K562 (cell line): ENCODE measurements around the gene TTC38. TPM values are rescaled to one million over a fixed set of nuclear protein-coding genes. Genes with fewer than 3 reads are reported as not detected.
A peak's percentile ranks its signal among the peaks of the same experiment; 100 is the strongest.

Experiments used
- ATAC-seq: fragments of 200-7000 bp; cut with Tn5 transposase; 3 replicates; pipeline ENCODE4 v1.9.1; 2020; ENCODE audit warnings: moderate library complexity
- BruUV-seq: library from RNA; stranded (reverse); fragments of 400-500 nt; replicated peaks from 2 replicates; lab custom pipeline; 2021; lab: Mats Ljungman, UMichigan
- CTCF ChIA-PET: fragments of 300-600 bp; formaldehyde crosslinking; extraction: SDS; loops from one replicate; lab custom pipeline; 2021; ENCODE audit warnings: low intra/inter-chr PET ratio; lab: Yijun Ruan, JAX
- POLR2A ChIA-PET: fragments of 300-600, 350-650 bp; sonication (Branson Sonifier 250); formaldehyde crosslinking; extraction: SDS; loops from one replicate; lab custom pipeline; 2021; ENCODE audit warnings: antibody characterized with exemption, inconsistent platforms; lab: Yijun Ruan, JAX
- DNase-seq, 4 experiments: peaks; one replicate each; pipeline versions ENCODE4 v3.0.0 to v3.0.0-alpha.2; 2011 to 2018; ENCODE audit warnings: low spot score in 3 of 4, mixed read lengths in 3 of 4; ENCODE audit errors: extremely low read depth in 1 of 4
- FAIRE-seq: peaks from 2 replicates; lab custom pipeline; 2011; peaks lifted over from hg19 to GRCh38; lab: Jason Lieb, UNC
- H2AFZ ChIP-seq: 2 replicates; pipeline ENCODE4 v1.6.0; 2011; ENCODE audit warnings: low read depth, low read length, control low read depth, inconsistent platforms
- H3K27ac ChIP-seq: fragments of 200-600 bp; 3 replicates; pipeline ENCODE4 v1.8.0; 2011; ENCODE audit warnings: low read depth, mild to moderate bottlenecking, control low read depth, inconsistent platforms, low read length, moderate library complexity, mixed read lengths; ENCODE audit errors: extremely low read depth
- H3K27me3 ChIP-seq, 2 experiments: fragments of 300-600 bp in 1 of 2; 2 replicates in 1 of 2; 3 replicates in 1 of 2; pipeline versions ENCODE4 v1.6.0 to v1.8.0; 2011; ENCODE audit warnings: inconsistent platforms in 2 of 2, low read length in 2 of 2, mild to moderate bottlenecking in 1 of 2, mixed read lengths in 1 of 2, moderate library complexity in 1 of 2; ENCODE audit not compliant: control insufficient read depth in 2 of 2, insufficient read depth in 2 of 2
- H3K36me3 ChIP-seq: fragments of 300-600 bp; 3 replicates; pipeline ENCODE4 v1.8.0; 2011; ENCODE audit warnings: mild to moderate bottlenecking, low read length, inconsistent platforms; ENCODE audit not compliant: control insufficient read depth, insufficient read depth
- H3K4me1 ChIP-seq, 2 experiments: fragments of 200-600 bp in 1 of 2; replicated peaks in 1 of 2; 2 replicates in 1 of 2; 3 replicates in 1 of 2; pipeline versions ENCODE4 v1.5.1 to v1.8.0; 2011; ENCODE audit warnings: inconsistent platforms in 2 of 2, low read length in 2 of 2, mild to moderate bottlenecking in 1 of 2, mixed read lengths in 1 of 2, moderate library complexity in 1 of 2; ENCODE audit not compliant: control insufficient read depth in 2 of 2, insufficient read depth in 2 of 2
- H3K4me2 ChIP-seq: 2 replicates; pipeline ENCODE4 v1.6.1; 2011; ENCODE audit warnings: low read length, control low read depth, inconsistent platforms, mixed read lengths; ENCODE audit not compliant: insufficient read depth
- H3K4me3 ChIP-seq: fragments of 200-600 bp; sonication (generic), shearing (Covaris generic); 2 replicates; pipeline ENCODE4 v1.5.1; 2016; ENCODE audit warnings: control low read depth, inconsistent platforms
- H3K79me2 ChIP-seq: fragments of 200-600 bp; 3 replicates; pipeline ENCODE4 v1.8.0; 2011; ENCODE audit warnings: low read length, inconsistent platforms; ENCODE audit not compliant: control insufficient read depth, insufficient read depth
- H3K9ac ChIP-seq, 2 experiments: 2 replicates each; pipeline versions ENCODE4 v1.6.0 to v1.6.1; 2011; ENCODE audit warnings: low read depth in 2 of 2, low read length in 2 of 2, control low read depth in 1 of 2, inconsistent platforms in 1 of 2, mild to moderate bottlenecking in 1 of 2, mixed read lengths in 1 of 2; ENCODE audit not compliant: insufficient read depth in 1 of 2
- H3K9me1 ChIP-seq: one replicate; pipeline ENCODE4 v1.6.0; 2011; ENCODE audit warnings: inconsistent platforms, mild to moderate bottlenecking, low read length, moderate library complexity; ENCODE audit not compliant: control insufficient read depth, insufficient read depth
- H3K9me3 ChIP-seq: replicated peaks from 2 replicates; pipeline ENCODE4 v1.5.1; 2011; ENCODE audit warnings: low read depth, low read length, inconsistent platforms; ENCODE audit not compliant: control insufficient read depth, insufficient read depth
- H4K20me1 ChIP-seq: replicated peaks from 2 replicates; pipeline ENCODE4 v1.6.1; 2011; ENCODE audit warnings: low read length, inconsistent platforms, mixed read lengths; ENCODE audit not compliant: control insufficient read depth, insufficient read depth
- CEBPB ChIP-seq: fragments of 450-650 bp; IDR thresholded peaks from 2 replicates; pipeline ENCODE4 v1.6.1; 2016; ENCODE audit warnings: missing genetic modification characterization, missing compliant biosample characterization
- CEBPZ ChIP-seq: fragments of 150-350 bp; IDR thresholded peaks from 2 replicates; pipeline ENCODE4 v1.6.1; 2014; ENCODE audit warnings: low read depth, mild to moderate bottlenecking, low read length, borderline replicate concordance
- CHD2 ChIP-seq: IDR thresholded peaks from 2 replicates; pipeline ENCODE4 v1.6.1; 2011; ENCODE audit warnings: low read depth, low read length
- FOXM1 ChIP-seq, 2 experiments: fragments of 450-650 bp in 1 of 2; sonication (generic) in 1 of 2; formaldehyde crosslinking in 1 of 2; IDR thresholded peaks; 2 replicates each; pipeline versions ENCODE4 v1.6.1 to v1.9.0; 2017 to 2022; ENCODE audit warnings: low read depth in 2 of 2, mild to moderate bottlenecking in 2 of 2, missing genetic modification reagents in 1 of 2, moderate library complexity in 1 of 2
- HNRNPH1 ChIP-seq: fragments of 200-400 bp; formaldehyde crosslinking; optimal IDR thresholded peaks from 2 replicates; pipeline ENCODE3; 2017; ENCODE audit warnings: low read depth, mild to moderate bottlenecking, low read length, moderate library complexity
- MCM3 ChIP-seq: fragments of 450-650 bp; IDR thresholded peaks from 2 replicates; pipeline ENCODE4 v1.6.1; 2016
- MYBL2 ChIP-seq, 2 experiments: fragments of 450-650 bp in 1 of 2; sonication (generic) in 1 of 2; formaldehyde crosslinking in 1 of 2; IDR thresholded peaks; 2 replicates each; pipeline versions ENCODE4 v1.6.1 to v1.8.1; 2017 to 2022; ENCODE audit warnings: borderline replicate concordance in 1 of 2, inconsistent platforms in 1 of 2, low read depth in 1 of 2, mild to moderate bottlenecking in 1 of 2, missing genetic modification reagents in 1 of 2, moderate library complexity in 1 of 2
- NFIC ChIP-seq: fragments of 450-650 bp; IDR thresholded peaks from 2 replicates; pipeline ENCODE4 v1.6.1; 2017; ENCODE audit warnings: mild to moderate bottlenecking, inconsistent platforms
- POLR3A ChIP-seq: IDR thresholded peaks from 2 replicates; pipeline ENCODE4 v1.6.1; 2011; ENCODE audit warnings: borderline replicate concordance, mild to moderate bottlenecking, moderate library complexity; ENCODE audit not compliant: insufficient read length, insufficient read depth; ENCODE audit errors: extremely low read depth
- POLR3G ChIP-seq: IDR thresholded peaks from 2 replicates; pipeline ENCODE4 v1.6.1; 2011; ENCODE audit not compliant: insufficient read length, insufficient replicate concordance; ENCODE audit errors: extremely low read depth
- RBFOX2 ChIP-seq: fragments of 200-400 bp; formaldehyde crosslinking; IDR thresholded peaks from 2 replicates; pipeline ENCODE4 v1.6.1; 2017; ENCODE audit warnings: low read depth, mild to moderate bottlenecking, low read length, moderate library complexity
- ZNF561 ChIP-seq: fragments of 450-650 bp; formaldehyde crosslinking; conservative IDR thresholded peaks from 2 replicates; pipeline ENCODE4 v1.4.0; 2020; ENCODE audit warnings: mild to moderate bottlenecking, moderate library complexity
- ZNF696 ChIP-seq: fragments of 250-450 bp; sonication (Bioruptor Pico); conservative IDR thresholded peaks from 2 replicates; pipeline ENCODE4 v1.4.0; 2020; ENCODE audit warnings: mild to moderate bottlenecking, moderate library complexity
- ZNF75A ChIP-seq: fragments of 450-650 bp; formaldehyde crosslinking; IDR thresholded peaks from 2 replicates; pipeline ENCODE4 v1.4.0; 2020; ENCODE audit warnings: mild to moderate bottlenecking
- WGBS: fragments of 100-300 bp; shearing (Covaris generic); methylation state at CpG from one replicate; pipeline ENCODE4 v1.1.6; 2016; ENCODE audit warnings: low coverage, mixed read lengths; ENCODE audit not compliant: insufficient coverage; ENCODE audit errors: missing lambda C conversion rate; 5-methylcytosine and 5-hydroxymethylcytosine counted together
- in situ Hi-C: fragments of 300-500 bp; cut with MboI; formaldehyde crosslinking; loops from 4 replicates; pipeline ENCODE4 v1.15.0; 2018; ENCODE audit warnings: inconsistent platforms, mixed read lengths
- intact Hi-C: fragments of 100-400 bp; cut with micrococcal nuclease; formaldehyde crosslinking; loops from 2 replicates; pipeline ENCODE4 v1.14.2; 2022
- polyA plus RNA-seq, 8 experiments: library from polyadenylated mRNA; depleted of rRNA in 4 of 8; stranded (reverse) in 5 of 8; unstranded in 3 of 8; fragments of >200 nt; fragmentation: Nextera tagmentation in 2 of 8; fragmentation: Illumina TruSeq in 1 of 8; extraction: Ambion mirVana in 2 of 8; extraction: Trizol in 1 of 8; gene quantifications; 2 replicates each; pipeline versions ENCODE4 v1.2.1 to v1.2.3, GENCODE V29; 2011 to 2014; ENCODE audit warnings: inconsistent platforms in 1 of 8, missing spikeins in 1 of 8
- total RNA-seq, 7 experiments: library from RNA; depleted of rRNA in 6 of 7; stranded (reverse); fragments of >200 nt in 6 of 7; fragmentation: Illumina TruSeq in 2 of 7; extraction: Trizol in 2 of 7; gene quantifications; 2 replicates each; pipeline versions ENCODE4 v1.2.1 to v1.2.3, GENCODE V29; 2011 to 2021; ENCODE audit warnings: low replicate concordance in 1 of 7
- TF ChIP-seq, protein P1 (sequence below): fragments of 450-650 bp; IDR thresholded peaks from 2 replicates; pipeline ENCODE4 v1.6.1; 2016; ENCODE audit warnings: missing biosample characterization, missing genetic modification characterization
- TF ChIP-seq, protein P2 (sequence below): sonication (generic); formaldehyde crosslinking; IDR thresholded peaks from 2 replicates; pipeline ENCODE4 v1.8.1; 2023; ENCODE audit warnings: mild to moderate bottlenecking, missing genetic modification reagents

The TTC38 gene
- total and polyA plus RNA-seq, 9 of the 15 experiments (the other 6 are each of a cell fraction or from before 2014, with no cell fraction given), result 0.84 to 28.4 (median 18.1) TPM

DNA sequence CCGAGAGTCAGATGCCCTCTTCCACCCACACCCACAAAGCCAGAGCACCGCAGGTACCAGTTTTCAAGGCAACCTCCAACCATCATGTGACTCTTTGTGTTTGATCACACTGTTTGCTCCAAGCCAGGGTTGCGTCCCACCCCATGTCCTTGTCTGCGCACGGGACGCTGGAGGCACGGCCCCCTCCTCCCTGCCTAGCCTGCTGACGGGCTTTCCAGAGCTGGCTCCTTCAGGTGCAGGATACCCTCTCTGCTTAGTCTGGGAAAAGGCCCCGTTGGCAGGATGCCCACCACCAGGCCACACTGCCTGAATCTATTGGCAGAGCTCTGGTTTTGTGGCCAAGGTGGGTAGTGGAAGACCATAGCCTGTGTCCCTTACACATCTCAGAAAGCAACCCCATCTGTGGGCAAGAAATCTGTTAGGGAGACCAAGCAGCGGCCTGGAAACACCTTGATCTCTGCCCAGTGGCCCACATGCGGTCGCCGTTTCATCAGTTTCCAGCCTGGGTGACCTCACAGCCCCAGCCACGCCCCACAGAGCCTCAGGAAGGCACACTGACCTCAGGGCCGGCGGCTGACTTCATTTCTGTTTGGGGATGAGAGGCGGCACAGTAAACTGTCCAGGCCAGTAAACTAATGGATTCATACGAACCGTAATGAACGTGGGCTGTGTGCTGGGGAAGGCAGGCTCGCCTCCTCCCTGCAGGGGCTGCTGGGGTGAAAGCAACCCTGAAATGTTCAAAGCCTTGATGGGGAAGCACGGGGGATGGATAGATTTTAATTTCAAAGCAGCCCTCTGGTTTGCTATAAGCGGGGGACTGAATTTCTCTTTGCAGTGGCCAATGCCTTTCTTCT is 43.5 kb upstream of the TTC38 start:
- H4K20me1 ChIP-seq, result no peaks in the 10 kb centered on the region
- 54% methylated on average over 17 of the region's 23 CpGs for WGBS
- H3K4me2 ChIP-seq, result no peak overlapping the region
- H3K9me3 ChIP-seq, result no peaks in the 10 kb centered on the region
- ChIA-PET CTCF (no interaction called here), POLR2A (no interaction called here)
- H3K27ac ChIP-seq, result no peak overlapping the region
- no peak overlapping the region for H3K9ac ChIP-seq
- FAIRE-seq (no peak), DNase-seq (peak in 3 of 4 experiments; percentile 16 to 20 (median 17)), ATAC-seq (peak; percentile 68)
- no TSS peak for BruUV-seq
- H3K27me3 ChIP-seq, result no peaks in the 10 kb centered on the region
- intact Hi-C loops (no loop called here), in situ Hi-C loops (no loop called here)
- H3K79me2 ChIP-seq, result no peaks in the 10 kb centered on the region
- no peaks in the 10 kb centered on the region for H3K36me3 ChIP-seq
- peaks cover 0 to 10% of the 10 kb centered on the region in 2 experiments; a peak in 1 of 5 replicates for H3K4me1 ChIP-seq
- H3K9me1 ChIP-seq, result no peaks in the 10 kb centered on the region
- no peak overlapping the region for H3K4me3 ChIP-seq
- no peak overlapping the region for H2AFZ ChIP-seq
- TF ChIP-seq ZNF561 (CRISPR knock-in tag) (no peak), FOXM1 (IDR thresholded peaks at IDR 0.05; ENCODE audit: low read depth) (no peak), FOXM1 (CRISPR knock-in tag; IDR thresholded peaks at IDR 0.05; ENCODE audit: low read depth) (no peak), CEBPB (tag) (no peak), POLR3G (no peak), ZNF75A (CRISPR knock-in tag) (no peak), RBFOX2 (peak; percentile 28; the same call in 1 of the 2 replicates), HNRNPH1 (no peak), CHD2 (no peak), ZNF696 (CRISPR knock-in tag) (no peak), NFIC (peak; percentile 48), MCM3 (no peak), MYBL2 (IDR thresholded peaks at IDR 0.05; ENCODE audit: low read depth) (no peak), MYBL2 (CRISPR knock-in tag; IDR thresholded peaks at IDR 0.05; ENCODE audit: borderline replicate concordance) (no peak), POLR3A (no peak), CEBPZ (no peak)
- TF ChIP-seq, protein P1, sequence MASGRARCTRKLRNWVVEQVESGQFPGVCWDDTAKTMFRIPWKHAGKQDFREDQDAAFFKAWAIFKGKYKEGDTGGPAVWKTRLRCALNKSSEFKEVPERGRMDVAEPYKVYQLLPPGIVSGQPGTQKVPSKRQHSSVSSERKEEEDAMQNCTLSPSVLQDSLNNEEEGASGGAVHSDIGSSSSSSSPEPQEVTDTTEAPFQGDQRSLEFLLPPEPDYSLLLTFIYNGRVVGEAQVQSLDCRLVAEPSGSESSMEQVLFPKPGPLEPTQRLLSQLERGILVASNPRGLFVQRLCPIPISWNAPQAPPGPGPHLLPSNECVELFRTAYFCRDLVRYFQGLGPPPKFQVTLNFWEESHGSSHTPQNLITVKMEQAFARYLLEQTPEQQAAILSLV, result no peak
- TF ChIP-seq, protein P2, sequence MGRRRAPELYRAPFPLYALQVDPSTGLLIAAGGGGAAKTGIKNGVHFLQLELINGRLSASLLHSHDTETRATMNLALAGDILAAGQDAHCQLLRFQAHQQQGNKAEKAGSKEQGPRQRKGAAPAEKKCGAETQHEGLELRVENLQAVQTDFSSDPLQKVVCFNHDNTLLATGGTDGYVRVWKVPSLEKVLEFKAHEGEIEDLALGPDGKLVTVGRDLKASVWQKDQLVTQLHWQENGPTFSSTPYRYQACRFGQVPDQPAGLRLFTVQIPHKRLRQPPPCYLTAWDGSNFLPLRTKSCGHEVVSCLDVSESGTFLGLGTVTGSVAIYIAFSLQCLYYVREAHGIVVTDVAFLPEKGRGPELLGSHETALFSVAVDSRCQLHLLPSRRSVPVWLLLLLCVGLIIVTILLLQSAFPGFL, result no peak
